Liver (tissue), 9 donors: ENCODE results near the gene GLB1L3. TPM values are rescaled to one million over a fixed set of nuclear protein-coding genes. Genes with fewer than 3 reads are reported as not detected.

Experiments used
- DNase-seq: peaks from one replicate; pipeline ENCODE4 v3.0.0-alpha.2; 2017; ENCODE audit warnings: low spot score
- H3K27ac ChIP-seq, 2 donors: one replicate each; pipeline ENCODE4 v1.7.0; 2013; ENCODE audit warnings: inconsistent platforms in 2 of 2, low read length in 2 of 2, control low read depth in 1 of 2, low read depth in 1 of 2, mild to moderate bottlenecking in 1 of 2
- H3K27me3 ChIP-seq, 4 donors: one replicate each; pipeline versions ENCODE4 v1.6.1 to v1.7.0; 2013; ENCODE audit warnings: low read length in 3 of 4, inconsistent platforms in 1 of 4, mild to moderate bottlenecking in 1 of 4, moderate library complexity in 1 of 4; ENCODE audit not compliant: control insufficient read depth in 4 of 4, insufficient read depth in 4 of 4
- H3K36me3 ChIP-seq, 4 donors: one replicate each; pipeline versions ENCODE4 v1.6.1 to v1.7.0; 2013; ENCODE audit warnings: low read length in 3 of 4, mild to moderate bottlenecking in 3 of 4, low read depth in 1 of 4, moderate library complexity in 1 of 4; ENCODE audit not compliant: control insufficient read depth in 4 of 4, insufficient read depth in 3 of 4
- H3K4me1 ChIP-seq, 4 donors: one replicate each; pipeline versions ENCODE4 v1.6.1 to v1.7.0; 2013; ENCODE audit warnings: low read length in 3 of 4, mild to moderate bottlenecking in 3 of 4, moderate library complexity in 1 of 4; ENCODE audit not compliant: control insufficient read depth in 4 of 4, insufficient read depth in 4 of 4
- H3K4me3 ChIP-seq, 3 donors: one replicate each; pipeline versions ENCODE4 v1.6.1 to v1.7.0; 2013; ENCODE audit warnings: low read length in 3 of 3, control low read depth in 1 of 3, low read depth in 1 of 3, mild to moderate bottlenecking in 1 of 3
- H3K9ac ChIP-seq, 2 donors: one replicate each; pipeline ENCODE4 v1.7.0; 2013; ENCODE audit warnings: low read length in 2 of 2, mild to moderate bottlenecking in 2 of 2, moderate library complexity in 2 of 2, control low read depth in 1 of 2, low read depth in 1 of 2
- H3K9me3 ChIP-seq, 4 donors: one replicate each; pipeline versions ENCODE4 v1.6.1 to v1.7.0; 2013; ENCODE audit warnings: low read length in 3 of 4; ENCODE audit not compliant: control insufficient read depth in 4 of 4
- ATF3 ChIP-seq: IDR thresholded peaks from 2 replicates; pipeline ENCODE4 v1.6.1; 2016; ENCODE audit warnings: antibody characterized with exemption
- CTCF ChIP-seq: fragments of 150-350 bp; IDR thresholded peaks from 2 replicates; pipeline ENCODE4 v1.5.1; 2017; ENCODE audit warnings: improper control_type of control experiment, low read depth, low read length; ENCODE audit not compliant: missing input control
- EGR1 ChIP-seq, 2 donors: IDR thresholded peaks; 2 replicates each; pipeline ENCODE4 v1.6.1; 2016 to 2018; ENCODE audit warnings: antibody characterized with exemption in 2 of 2, low read depth in 2 of 2
- FOXA1 ChIP-seq: IDR thresholded peaks from 2 replicates; pipeline ENCODE4 v1.6.1; 2016; ENCODE audit warnings: antibody characterized with exemption
- FOXA2 ChIP-seq: IDR thresholded peaks from 2 replicates; pipeline ENCODE4 v1.6.1; 2016; ENCODE audit warnings: antibody characterized with exemption
- GABPA ChIP-seq, 2 donors: IDR thresholded peaks in 1 of 2; conservative IDR thresholded peaks in 1 of 2; 2 replicates each; pipeline ENCODE4 v1.6.1; 2016; ENCODE audit warnings: antibody characterized with exemption in 2 of 2, mild to moderate bottlenecking in 1 of 2, moderate library complexity in 1 of 2
- HNF4A ChIP-seq, 2 donors: conservative IDR thresholded peaks; 2 replicates each; pipeline ENCODE4 v1.6.1; 2016; ENCODE audit warnings: antibody characterized with exemption in 2 of 2, mild to moderate bottlenecking in 2 of 2
- HNF4G ChIP-seq: IDR thresholded peaks from 2 replicates; pipeline ENCODE4 v1.6.1; 2016; ENCODE audit warnings: antibody characterized with exemption
- JUND ChIP-seq, 2 donors: IDR thresholded peaks; 2 replicates each; pipeline ENCODE4 v1.6.1; 2016; ENCODE audit warnings: antibody characterized with exemption in 2 of 2
- MAX ChIP-seq: IDR thresholded peaks from 2 replicates; pipeline ENCODE4 v1.6.1; 2016; ENCODE audit warnings: antibody characterized with exemption
- NR2F2 ChIP-seq: IDR thresholded peaks from 2 replicates; pipeline ENCODE4 v1.6.1; 2016; ENCODE audit warnings: antibody characterized with exemption
- RAD21 ChIP-seq, 2 donors: IDR thresholded peaks; 2 replicates each; pipeline ENCODE4 v1.6.1; 2016; ENCODE audit warnings: antibody characterized with exemption in 2 of 2, mild to moderate bottlenecking in 2 of 2
- REST ChIP-seq: IDR thresholded peaks from 2 replicates; pipeline ENCODE4 v1.6.1; 2016; ENCODE audit warnings: antibody characterized with exemption, mild to moderate bottlenecking
- RXRA ChIP-seq, 2 donors: IDR thresholded peaks; 2 replicates each; pipeline ENCODE4 v1.6.1; 2017 to 2018; ENCODE audit warnings: antibody characterized with exemption in 2 of 2, mild to moderate bottlenecking in 1 of 2
- SP1 ChIP-seq: IDR thresholded peaks from 2 replicates; pipeline ENCODE4 v1.6.1; 2018; ENCODE audit warnings: antibody characterized with exemption, mild to moderate bottlenecking
- TAF1 ChIP-seq: conservative IDR thresholded peaks from 2 replicates; pipeline ENCODE4 v1.6.1; 2016; ENCODE audit warnings: antibody characterized with exemption, mild to moderate bottlenecking
- YY1 ChIP-seq: IDR thresholded peaks from 2 replicates; pipeline ENCODE4 v1.6.1; 2016; ENCODE audit warnings: antibody characterized with exemption, mild to moderate bottlenecking
- ZBTB33 ChIP-seq: IDR thresholded peaks from 2 replicates; pipeline ENCODE4 v1.6.1; 2016; ENCODE audit warnings: antibody characterized with exemption
- WGBS: extraction: QIAGEN DNeasy Blood & Tissue Kit; methylation state at CpG from one replicate; pipeline ENCODE4 v1.1.7; 2013; 5-methylcytosine and 5-hydroxymethylcytosine counted together
- polyA plus RNA-seq, 2 donors: library from polyadenylated mRNA; stranded (reverse) in 1 of 2; unstranded in 1 of 2; fragments of 200-250 nt in 1 of 2; fragments of >200 nt in 1 of 2; fragmentation: Nextera tagmentation in 1 of 2; extraction: Ambion mirVana in 1 of 2; gene quantifications; one replicate each; pipeline versions ENCODE4 v1.2.1 to v1.2.3, GENCODE V29; 2013 to 2015
- total RNA-seq, 2 donors: library from RNA; depleted of rRNA; stranded (reverse); fragments of >200 nt; gene quantifications; one replicate each; pipeline ENCODE4 v1.2.3, GENCODE V29; 2014
- donor health status: healthy.
- donor health status: healthy.
- donor health status: healthy.
- donor health status: healthy.
- donor health status: healthy.

GLB1L3 gene
- total and polyA plus RNA-seq, 4 donors = 0.08 TPM; not detected in 3

- Histone ChIP-seq H3K4me1 (peaks cover 4 to 13% (median 10%) of the 10 kb centered on the region in 4 donors), H3K9me3 (no peaks in the 10 kb centered on the region), H3K9ac (peak within 1 kb of the TSS; percentile 10 to 12), H3K27ac (no peak within 1 kb of the TSS), H3K27me3 (no peaks in the 10 kb centered on the region), H3K4me3 (peak within 1 kb of the TSS in 2 of 3 donors; percentile 43 to 64), H3K36me3 (no peaks in the 10 kb centered on the region)
- TF ChIP-seq HNF4A (conservative IDR thresholded peaks at IDR 0.05) (peak; percentile 61 to 72), RAD21 (IDR thresholded peaks at IDR 0.05) (no peak), SP1 (peak; percentile 20)
- WGBS = 2% methylated on average over 80 of the region's 80 CpGs
- DNase-seq = peak; percentile 85
Observed at GRCh38 chr11:134331354-134332188, 55.4 kb downstream of the GLB1L3 start, which contains the start of gene GLB1L2. Gene GLB1L2, plus strand, starts transcription at chr11:134331988. Its CDS starts 74 bp downstream, at chr11:134332062.

GRCh38 chr11:134332189-134332631 is 56.0 kb downstream of the GLB1L3 start:
- no peak for DNase-seq
- H3K36me3 ChIP-seq = no peaks in the 10 kb centered on the region
- TF ChIP-seq SP1 (no peak), FOXA1 (no peak), YY1 (no peak), GABPA (IDR thresholded peaks at IDR 0.05 in 1 of 2, conservative IDR thresholded peaks at IDR 0.05 in 1 of 2) (no peak), JUND (IDR thresholded peaks at IDR 0.05) (no peak), RAD21 (IDR thresholded peaks at IDR 0.05) (no peak), RXRA (IDR thresholded peaks at IDR 0.05) (no peak), HNF4A (conservative IDR thresholded peaks at IDR 0.05) (no peak), MAX (no peak), ZBTB33 (no peak), HNF4G (no peak), TAF1 (no peak), NR2F2 (no peak), REST (no peak), CTCF (no peak), FOXA2 (no peak), EGR1 (IDR thresholded peaks at IDR 0.05; ENCODE audit: low read depth in 2 of 2) (no peak), ATF3 (no peak)
- no peak overlapping the region for H3K27ac ChIP-seq
- no peaks in the 10 kb centered on the region for H3K27me3 ChIP-seq
- H3K9me3 ChIP-seq = no peaks in the 10 kb centered on the region
- H3K9ac ChIP-seq = no peak overlapping the region
- H3K4me1 ChIP-seq = peaks cover 4 to 13% (median 10%) of the 10 kb centered on the region in 4 donors
- WGBS = 9% methylated on average over 40 of the region's 40 CpGs
- peak overlapping the region in 2 of 3 donors; percentile 43 to 64 for H3K4me3 ChIP-seq
